Tibial artery (tissue), 4 donors: Measurements from ENCODE around the gene LGALS1.

Experiments used
- DNase-seq, 2 donors: peaks; one replicate each; pipeline ENCODE4 v3.0.0-alpha.2; 2019
- H3K27ac ChIP-seq, 2 donors: fragments of 200-600 bp; sonication (generic) in 1 of 2; 1 replicate in 1 of 2; 2 replicates in 1 of 2; pipeline ENCODE4 v1.5.1; 2018 to 2019; ENCODE audit warnings: mild to moderate bottlenecking in 1 of 2
- H3K27me3 ChIP-seq, 2 donors: fragments of 200-600 bp; sonication (generic) in 1 of 2; one replicate each; pipeline versions ENCODE4 v1.5.1 to v1.6.0; 2016 to 2019
- H3K36me3 ChIP-seq, 3 donors: fragments of 200-600 bp; sonication (generic) in 2 of 3; one replicate each; pipeline ENCODE4 v1.5.1; 2016 to 2019; ENCODE audit warnings: mild to moderate bottlenecking in 2 of 3
- H3K4me1 ChIP-seq, 4 donors: fragments of 200-600 bp; sonication (generic) in 2 of 4; 1 replicate in 3 of 4; 2 replicates in 1 of 4; pipeline ENCODE4 v1.5.1; 2016 to 2019
- H3K4me3 ChIP-seq, 2 donors: fragments of 200-600 bp; sonication (generic) in 1 of 2; 1 replicate in 1 of 2; 2 replicates in 1 of 2; pipeline ENCODE4 v1.5.1; 2018 to 2019; ENCODE audit warnings: mild to moderate bottlenecking in 2 of 2
- H3K9me3 ChIP-seq, 3 donors: fragments of 200-600 bp; sonication (generic) in 1 of 3; one replicate each; pipeline ENCODE4 v1.5.1; 2016 to 2019
- intact Hi-C: fragments of 100-400 bp; cut with DNase I; formaldehyde crosslinking; loops from one replicate; pipeline ENCODE4 v1.15.0; 2023; ENCODE audit warnings: low total_unique reads
- TF ChIP-seq, protein P1 (sequence below), 2 experiments: fragments of 200-600 bp in 1 of 2; fragments of 450-650 bp in 1 of 2; IDR thresholded peaks; one replicate each; pipeline ENCODE4 v1.5.1; 2017 to 2019; ENCODE audit warnings: antibody characterized with exemption in 2 of 2, mild to moderate bottlenecking in 1 of 2, moderate library complexity in 1 of 2

Gene LGALS1

DNA sequence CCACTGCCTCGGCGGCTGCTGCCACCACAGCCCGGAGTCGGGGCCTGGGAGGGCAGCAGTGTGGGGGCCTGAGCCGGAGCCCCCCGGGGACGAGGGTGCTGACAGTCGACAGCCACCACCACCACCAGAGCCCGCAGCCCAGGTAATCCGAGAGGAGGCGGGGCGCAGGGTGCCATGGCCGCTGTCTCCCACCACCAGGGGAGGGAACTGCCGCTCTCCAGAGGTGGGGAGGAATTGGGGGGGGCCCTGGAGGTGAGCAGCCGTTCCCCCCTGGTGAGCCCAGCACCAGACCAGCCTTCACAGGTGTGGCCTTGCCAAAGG is 34.0 kb downstream of the LGALS1 start:
- Histone ChIP-seq H3K27me3 (no peaks in the 10 kb centered on the region), H3K4me1 (no peaks in the 10 kb centered on the region), H3K9me3 (no peaks in the 10 kb centered on the region), H3K27ac (no peak overlapping the region), H3K36me3 (no peaks in the 10 kb centered on the region), H3K4me3 (no peak overlapping the region)
- intact Hi-C loops, result no loop called here
- no peak for DNase-seq
- TF ChIP-seq, protein P1, sequence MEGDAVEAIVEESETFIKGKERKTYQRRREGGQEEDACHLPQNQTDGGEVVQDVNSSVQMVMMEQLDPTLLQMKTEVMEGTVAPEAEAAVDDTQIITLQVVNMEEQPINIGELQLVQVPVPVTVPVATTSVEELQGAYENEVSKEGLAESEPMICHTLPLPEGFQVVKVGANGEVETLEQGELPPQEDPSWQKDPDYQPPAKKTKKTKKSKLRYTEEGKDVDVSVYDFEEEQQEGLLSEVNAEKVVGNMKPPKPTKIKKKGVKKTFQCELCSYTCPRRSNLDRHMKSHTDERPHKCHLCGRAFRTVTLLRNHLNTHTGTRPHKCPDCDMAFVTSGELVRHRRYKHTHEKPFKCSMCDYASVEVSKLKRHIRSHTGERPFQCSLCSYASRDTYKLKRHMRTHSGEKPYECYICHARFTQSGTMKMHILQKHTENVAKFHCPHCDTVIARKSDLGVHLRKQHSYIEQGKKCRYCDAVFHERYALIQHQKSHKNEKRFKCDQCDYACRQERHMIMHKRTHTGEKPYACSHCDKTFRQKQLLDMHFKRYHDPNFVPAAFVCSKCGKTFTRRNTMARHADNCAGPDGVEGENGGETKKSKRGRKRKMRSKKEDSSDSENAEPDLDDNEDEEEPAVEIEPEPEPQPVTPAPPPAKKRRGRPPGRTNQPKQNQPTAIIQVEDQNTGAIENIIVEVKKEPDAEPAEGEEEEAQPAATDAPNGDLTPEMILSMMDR (IDR thresholded peaks at IDR 0.05), result no peak

DNA sequence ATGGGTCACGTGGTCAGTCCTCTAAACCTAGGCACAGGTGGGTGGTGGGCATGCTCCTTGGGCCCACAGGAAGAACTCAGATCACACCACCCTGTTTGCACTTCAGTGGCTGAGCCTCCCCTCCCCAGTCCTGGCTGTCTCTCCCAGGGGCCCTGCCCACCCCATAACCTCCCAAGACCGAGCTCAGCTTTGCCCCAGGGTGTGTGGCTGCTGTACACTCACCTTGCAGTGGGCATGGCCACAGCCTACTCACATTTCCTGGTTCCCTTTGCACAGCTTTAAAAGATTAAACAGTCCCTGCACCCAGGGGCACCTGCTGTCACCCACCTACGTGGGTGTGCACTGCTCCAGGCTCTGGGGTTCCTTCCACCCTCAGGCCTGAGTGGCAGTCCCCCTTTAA is 35.2 kb downstream of the LGALS1 start:
- intact Hi-C loops, result no loop called here
- Histone ChIP-seq H3K27ac (no peak overlapping the region), H3K9me3 (no peaks in the 10 kb centered on the region), H3K4me1 (no peaks in the 10 kb centered on the region), H3K36me3 (no peaks in the 10 kb centered on the region), H3K27me3 (no peaks in the 10 kb centered on the region), H3K4me3 (no peak overlapping the region)
- no peak for DNase-seq
- TF ChIP-seq, protein P1 (IDR thresholded peaks at IDR 0.05), result no peak

DNA sequence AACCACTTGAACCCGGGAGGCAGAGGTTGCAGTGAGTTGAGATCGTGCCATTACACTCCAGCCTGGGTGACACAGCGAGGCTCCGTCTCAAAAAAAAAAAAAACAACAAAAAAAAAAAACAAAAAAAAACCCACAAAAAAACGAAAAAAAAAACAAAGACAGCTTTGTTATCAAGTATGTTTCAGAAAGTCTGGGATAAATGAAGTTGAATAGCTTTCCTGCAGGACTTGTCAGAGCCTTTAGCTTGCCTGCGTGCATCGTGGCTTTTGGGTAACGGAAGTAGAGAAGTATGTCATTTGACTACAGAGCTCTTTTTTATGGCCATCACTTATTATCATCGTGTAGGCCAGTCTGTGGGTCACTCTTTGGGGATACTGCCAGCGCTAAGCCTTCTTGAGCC is 36.1 kb downstream of the LGALS1 start:
- no peaks in the 10 kb centered on the region for H3K27me3 ChIP-seq
- H3K4me1 ChIP-seq, result no peaks in the 10 kb centered on the region
- no peaks in the 10 kb centered on the region for H3K36me3 ChIP-seq
- no peak overlapping the region for H3K27ac ChIP-seq
- intact Hi-C loops, result no loop called here
- TF ChIP-seq, protein P1 (IDR thresholded peaks at IDR 0.05), result no peak
- no peak for DNase-seq
- no peak overlapping the region for H3K4me3 ChIP-seq
- no peaks in the 10 kb centered on the region for H3K9me3 ChIP-seq

DNA sequence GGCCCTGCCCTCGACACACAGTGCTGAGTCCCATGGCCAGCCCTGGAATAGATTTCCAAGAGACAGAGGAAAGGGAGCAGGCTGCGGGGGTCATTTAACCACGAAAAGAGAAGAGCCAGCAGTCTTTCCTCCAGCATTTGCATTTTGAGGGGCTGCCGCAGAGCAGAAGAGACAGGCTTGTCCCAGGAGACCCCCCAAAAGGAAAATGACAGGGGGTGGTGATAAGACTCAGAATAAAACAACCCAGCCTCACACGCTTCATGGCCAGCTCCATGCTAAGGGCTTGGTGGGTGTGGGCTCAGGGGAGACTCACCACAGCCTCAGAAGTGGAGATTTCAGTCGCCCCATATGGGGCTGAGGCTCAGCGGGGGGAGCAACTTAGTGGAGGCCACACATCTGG is 38.3 kb downstream of the LGALS1 start:
- TF ChIP-seq, protein P1 (IDR thresholded peaks at IDR 0.05), result no peak
- Histone ChIP-seq H3K4me1 (no peaks in the 10 kb centered on the region), H3K27ac (no peak overlapping the region), H3K4me3 (no peak overlapping the region), H3K9me3 (no peaks in the 10 kb centered on the region), H3K27me3 (no peaks in the 10 kb centered on the region), H3K36me3 (no peaks in the 10 kb centered on the region)
- no peak for DNase-seq
- intact Hi-C loops, result no loop called here

DNA sequence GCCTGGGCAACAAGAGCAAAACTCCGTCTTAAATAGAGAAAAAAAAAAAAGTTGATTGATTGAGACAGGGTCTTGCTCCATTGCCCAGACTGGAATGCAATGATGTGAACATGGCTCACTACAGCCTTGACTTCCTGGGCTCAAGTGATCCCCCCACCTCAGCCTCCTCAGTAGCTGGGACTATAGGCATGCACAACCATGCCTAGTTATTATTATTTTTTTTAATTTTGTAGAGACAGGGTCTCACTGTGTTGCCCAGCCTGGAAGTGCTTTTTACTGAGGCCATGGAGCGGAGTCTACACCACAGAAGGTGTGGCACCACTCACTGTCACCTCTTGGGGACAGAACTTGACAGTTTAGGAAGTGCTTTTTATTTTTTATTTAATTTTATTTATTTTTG is 39.2 kb downstream of the LGALS1 start:
- intact Hi-C loops, result no loop called here
- TF ChIP-seq, protein P1 (IDR thresholded peaks at IDR 0.05), result no peak
- Histone ChIP-seq H3K4me1 (no peaks in the 10 kb centered on the region), H3K36me3 (no peaks in the 10 kb centered on the region), H3K4me3 (no peak overlapping the region), H3K27ac (no peak overlapping the region), H3K27me3 (no peaks in the 10 kb centered on the region), H3K9me3 (no peaks in the 10 kb centered on the region)
- DNase-seq, result no peak

DNA sequence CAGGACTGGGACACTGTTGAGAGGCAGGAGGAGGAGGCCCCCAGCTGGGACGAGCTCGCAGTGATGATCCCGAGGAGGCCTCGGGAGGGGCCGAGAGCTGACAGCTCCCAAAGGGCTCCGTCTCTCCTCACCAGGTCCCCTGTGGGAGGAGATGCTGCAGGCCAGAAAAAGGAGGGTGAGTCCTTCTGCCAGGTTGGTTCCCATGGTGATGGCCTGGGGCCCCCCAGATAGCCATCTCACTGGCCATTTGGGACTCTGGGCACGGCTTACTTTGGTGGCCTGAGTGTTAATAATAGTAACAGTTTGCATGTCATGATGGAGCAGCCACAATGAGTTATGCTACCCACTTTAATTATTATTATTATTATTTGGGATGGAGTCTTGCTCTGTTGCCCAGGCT is 40.3 kb downstream of the LGALS1 start:
- TF ChIP-seq, protein P1 (IDR thresholded peaks at IDR 0.05), result no peak
- H3K36me3 ChIP-seq, result no peaks in the 10 kb centered on the region
- H3K27ac ChIP-seq, result no peak overlapping the region
- no peaks in the 10 kb centered on the region for H3K27me3 ChIP-seq
- H3K9me3 ChIP-seq, result no peaks in the 10 kb centered on the region
- intact Hi-C loops, result no loop called here
- DNase-seq, result no peak
- H3K4me3 ChIP-seq, result no peak overlapping the region
- no peaks in the 10 kb centered on the region for H3K4me1 ChIP-seq
